GM12878 (cell line): ENCODE measurements around the gene CCNI.

Source experiments
- ATF2 ChIP-seq: IDR thresholded peaks from 2 replicates; pipeline ENCODE4 v1.6.1; 2012; ENCODE audit warnings: low read length, inconsistent platforms
- ATF3 ChIP-seq: IDR thresholded peaks from 2 replicates; pipeline ENCODE4 v1.6.1; 2011; ENCODE audit warnings: low read depth, mild to moderate bottlenecking, low read length, moderate library complexity, borderline replicate concordance; ENCODE audit errors: extremely low read depth
- CREM ChIP-seq: IDR thresholded peaks from 2 replicates; pipeline ENCODE4 v1.6.1; 2014; ENCODE audit warnings: antibody characterized with exemption, low read depth
- CTCF ChIP-seq, 3 experiments: IDR thresholded peaks in 2 of 3; conservative IDR thresholded peaks in 1 of 3; 2 replicates each; pipeline ENCODE4 v1.5.1; 2011; ENCODE audit warnings: low read depth in 3 of 3, low read length in 3 of 3, mild to moderate bottlenecking in 3 of 3, control low read depth in 2 of 3, moderate library complexity in 2 of 3, inconsistent platforms in 1 of 3, mixed read lengths in 1 of 3; ENCODE audit not compliant: control insufficient read depth in 2 of 3, insufficient read depth in 1 of 3; ENCODE audit errors: extremely low read depth in 1 of 3
- KAT2A ChIP-seq: conservative IDR thresholded peaks from 2 replicates; pipeline ENCODE4 v1.6.1; 2011; ENCODE audit warnings: low read depth, low read length; ENCODE audit not compliant: control insufficient read depth
- KLF5 ChIP-seq: fragments of 450-650 bp; IDR thresholded peaks from 2 replicates; pipeline ENCODE4 v1.6.1; 2014; ENCODE audit warnings: mild to moderate bottlenecking; ENCODE audit not compliant: partially characterized antibody
- MXI1 ChIP-seq: fragments of 150-350 bp; IDR thresholded peaks from 2 replicates; pipeline ENCODE4 v1.6.1; 2011; ENCODE audit warnings: low read depth, mild to moderate bottlenecking, inconsistent platforms, low read length, improper control_type of control experiment
- POLR2AphosphoS2 ChIP-seq: IDR thresholded peaks from 2 replicates; pipeline ENCODE4 v1.6.1; 2011; ENCODE audit warnings: low read depth, mild to moderate bottlenecking, low read length, improper control_type of control experiment, moderate library complexity
- POLR2AphosphoS5 ChIP-seq: IDR thresholded peaks from 2 replicates; pipeline ENCODE4 v1.6.1; 2011; ENCODE audit warnings: mild to moderate bottlenecking, low read length, inconsistent platforms
- SIX5 ChIP-seq: IDR thresholded peaks from 2 replicates; pipeline ENCODE4 v1.6.1; 2011; ENCODE audit warnings: mild to moderate bottlenecking, low read depth, low read length, moderate library complexity; ENCODE audit not compliant: severe bottlenecking
- SMAD5 ChIP-seq: IDR thresholded peaks from 2 replicates; pipeline ENCODE4 v1.6.1; 2016; ENCODE audit warnings: antibody characterized with exemption, low read depth
- ZNF384 ChIP-seq: IDR thresholded peaks from 2 replicates; pipeline ENCODE4 v1.6.1; 2012; ENCODE audit warnings: low read depth, mild to moderate bottlenecking, low read length, improper control_type of control experiment, borderline replicate concordance
- ZNF592 ChIP-seq: fragments of 450-650 bp; IDR thresholded peaks from 2 replicates; pipeline ENCODE4 v1.6.1; 2017; ENCODE audit warnings: mild to moderate bottlenecking, moderate library complexity
- ZSCAN29 ChIP-seq: fragments of 450-650 bp; IDR thresholded peaks from 2 replicates; pipeline ENCODE4 v1.6.1; 2017; ENCODE audit warnings: mild to moderate bottlenecking, moderate library complexity

- TF ChIP-seq SIX5 (no peak), ZNF384 (no peak), ZNF592 (no peak), MXI1 (no peak), KLF5 (no peak), ATF3 (no peak), CREM (no peak), KAT2A (no peak), POLR2AphosphoS2 (no peak), SMAD5 (no peak), ATF2 (no peak), POLR2AphosphoS5 (no peak), CTCF (IDR thresholded peaks at IDR 0.05 in 2 of 3, conservative IDR thresholded peaks at IDR 0.05 in 1 of 3; ENCODE audit: control insufficient read depth in 2 of 3, extremely low read depth in 1 of 3, insufficient read depth in 1 of 3, low read depth in 3 of 3, low read length in 3 of 3) (no peak), ZSCAN29 (no peak)
Observed at GRCh38 chr4:77023920-77024319, 51.9 kb downstream of the CCNI start.
